ENCODE data around the gene B4GALT5.
A peak's percentile ranks its signal among the peaks of the same experiment; 100 is the strongest.
"Not testable (repeated sequence)": the region's sequence is repeated elsewhere in the genome, so short reads cannot be mapped to it uniquely, and the experiment has no call there.

B4GALT5 gene

DNA sequence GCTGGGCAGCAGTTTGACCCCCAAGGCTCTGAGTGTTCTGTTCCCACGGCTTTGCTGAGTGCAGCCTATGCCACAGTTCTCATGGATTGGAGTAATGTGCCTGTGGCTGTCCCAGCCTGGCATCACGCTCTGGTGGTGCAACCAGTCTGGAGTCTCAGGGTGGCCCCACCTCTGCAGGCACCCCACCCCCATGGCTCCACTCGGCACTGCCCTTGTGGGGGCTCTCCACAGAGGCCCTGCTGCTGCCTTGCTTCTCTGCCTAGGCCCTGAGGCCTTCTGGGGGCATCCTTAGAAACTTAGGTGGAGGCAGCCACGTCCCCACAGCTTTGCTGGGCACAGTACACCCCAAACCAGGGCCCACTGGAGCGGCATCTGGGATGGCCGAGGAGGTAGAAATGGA, 25.4 kb upstream of the B4GALT5 start:
- CTCF ChIA-PET, result no interaction called here
- POLR2A ChIA-PET, result no interaction called here
- H3K4me3 ChIP-seq (ENCODE audit: low read depth, low read length), result no peak overlapping the region
- DNase-seq (ENCODE audit: low read depth, low spot score), result no peak
- TF ChIP-seq, protein P1, sequence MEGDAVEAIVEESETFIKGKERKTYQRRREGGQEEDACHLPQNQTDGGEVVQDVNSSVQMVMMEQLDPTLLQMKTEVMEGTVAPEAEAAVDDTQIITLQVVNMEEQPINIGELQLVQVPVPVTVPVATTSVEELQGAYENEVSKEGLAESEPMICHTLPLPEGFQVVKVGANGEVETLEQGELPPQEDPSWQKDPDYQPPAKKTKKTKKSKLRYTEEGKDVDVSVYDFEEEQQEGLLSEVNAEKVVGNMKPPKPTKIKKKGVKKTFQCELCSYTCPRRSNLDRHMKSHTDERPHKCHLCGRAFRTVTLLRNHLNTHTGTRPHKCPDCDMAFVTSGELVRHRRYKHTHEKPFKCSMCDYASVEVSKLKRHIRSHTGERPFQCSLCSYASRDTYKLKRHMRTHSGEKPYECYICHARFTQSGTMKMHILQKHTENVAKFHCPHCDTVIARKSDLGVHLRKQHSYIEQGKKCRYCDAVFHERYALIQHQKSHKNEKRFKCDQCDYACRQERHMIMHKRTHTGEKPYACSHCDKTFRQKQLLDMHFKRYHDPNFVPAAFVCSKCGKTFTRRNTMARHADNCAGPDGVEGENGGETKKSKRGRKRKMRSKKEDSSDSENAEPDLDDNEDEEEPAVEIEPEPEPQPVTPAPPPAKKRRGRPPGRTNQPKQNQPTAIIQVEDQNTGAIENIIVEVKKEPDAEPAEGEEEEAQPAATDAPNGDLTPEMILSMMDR (IDR thresholded peaks at IDR 0.05; ENCODE audit: insufficient read depth, low read length, missing control alignments), result no peak

GRCh38 chr20:49737260-49737659, 23.6 kb upstream of the B4GALT5 start:
- CTCF ChIA-PET, result no interaction called here
- POLR2A ChIA-PET, result no interaction called here
- DNase-seq (ENCODE audit: low read depth, low spot score), result no peak

GRCh38 chr20:49729780-49730179, 16.1 kb upstream of the B4GALT5 start:
- peak; percentile 81 for DNase-seq (ENCODE audit: low read depth, low spot score)
- POLR2A ChIA-PET, result interaction anchor here (0.6 to 1.0 kb wide), 2 partner anchors 15 to 83 kb away, joined by 3 read pairs; partner anchors contain the start of gene SLC9A8
- TF ChIP-seq, protein P1 (IDR thresholded peaks at IDR 0.05; ENCODE audit: insufficient read depth, low read length, missing control alignments), result no peak
- no peak overlapping the region for H3K4me3 ChIP-seq (ENCODE audit: low read depth, low read length)
- CTCF ChIA-PET, result interaction anchor here (0.9 to 1.3 kb wide), 2 partner anchors 58 to 119 kb away, joined by 3 read pairs; no protein-coding TSS in a partner anchor

More at GRCh38 chr20:49737260-49737659, 23.6 kb upstream of the B4GALT5 start:
- no peak overlapping the region for H3K4me3 ChIP-seq (ENCODE audit: low read depth, low read length)
- TF ChIP-seq, protein P1 (IDR thresholded peaks at IDR 0.05; ENCODE audit: insufficient read depth, low read length, missing control alignments), result no peak

DNA sequence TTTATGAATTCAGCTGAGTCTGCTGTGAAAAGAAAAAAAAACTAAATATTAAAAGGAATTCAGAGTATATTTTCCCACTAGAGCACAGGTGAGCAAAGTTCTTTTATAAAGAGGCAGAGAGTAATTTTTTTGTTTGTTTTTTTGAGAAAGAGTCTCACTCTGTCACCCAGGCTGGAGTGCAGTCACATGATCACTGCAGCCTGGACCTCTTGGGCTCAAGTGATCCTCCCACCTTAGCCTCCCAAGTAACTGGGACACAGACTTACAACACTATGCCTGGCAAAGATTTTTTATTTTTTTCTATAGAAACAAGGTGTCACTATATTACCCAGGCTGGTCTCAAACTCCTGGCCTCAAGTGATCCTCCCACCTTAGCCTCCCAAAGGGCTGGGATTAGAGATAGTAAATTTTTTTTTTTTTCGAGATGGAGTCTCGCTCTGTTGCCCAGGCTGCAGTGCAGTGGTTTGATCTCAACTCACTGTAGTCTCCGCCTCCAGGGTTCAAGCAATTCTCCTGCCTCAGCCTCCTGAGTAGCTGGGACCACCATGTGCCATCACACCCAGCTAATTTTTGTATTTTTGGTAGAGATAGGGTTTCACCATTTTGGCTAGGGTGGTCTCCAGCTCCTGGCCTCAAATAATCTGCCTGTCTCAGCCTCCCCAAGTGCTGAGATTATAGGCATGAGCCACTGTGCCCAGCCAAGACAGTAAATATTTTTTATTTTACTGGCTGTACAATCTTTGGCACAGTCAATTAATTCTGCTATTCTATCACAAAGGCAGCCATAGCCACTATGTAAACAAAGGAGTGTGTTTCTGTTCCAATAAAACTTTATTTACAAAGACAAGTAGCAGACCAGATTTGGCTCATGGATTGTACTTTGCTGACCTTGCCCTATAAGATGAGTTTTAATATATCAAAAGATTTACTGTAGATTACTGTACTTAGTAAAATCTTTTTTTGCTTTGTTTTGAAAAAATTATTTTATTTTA, 14.5 kb upstream of the B4GALT5 start:
- POLR2A ChIA-PET, result no interaction called here
- TF ChIP-seq, protein P1 (IDR thresholded peaks at IDR 0.05; ENCODE audit: insufficient read depth, low read length, missing control alignments), result no peak
- CTCF ChIA-PET, result interaction anchor here (1.2 kb wide), 1 partner anchor 120 kb away, joined by 3 read pairs; no protein-coding TSS in a partner anchor
- H3K4me3 ChIP-seq (ENCODE audit: low read depth, low read length), result no peak overlapping the region
- no peak for DNase-seq (ENCODE audit: low read depth, low spot score)

DNA sequence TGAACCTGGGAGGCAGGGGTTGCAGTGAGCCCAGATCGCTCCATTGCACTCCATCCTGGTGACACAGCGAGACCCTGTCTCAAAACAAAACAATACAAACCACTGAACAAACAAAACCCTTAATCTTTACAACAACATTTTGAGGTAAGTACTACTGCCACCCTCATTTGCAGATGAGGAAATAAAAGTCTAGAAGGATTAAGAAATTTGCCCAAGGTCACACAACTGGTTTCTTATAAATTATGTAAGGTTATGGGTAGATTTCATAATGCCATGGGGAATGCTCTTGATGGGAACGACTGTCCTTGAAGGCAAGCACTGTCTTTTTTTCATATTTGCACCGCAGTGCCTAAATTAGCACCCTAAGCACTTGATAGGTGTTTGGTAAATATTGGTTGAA, 13.8 kb upstream of the B4GALT5 start:
- TF ChIP-seq, protein P1 (IDR thresholded peaks at IDR 0.05; ENCODE audit: insufficient read depth, low read length, missing control alignments), result no peak
- CTCF ChIA-PET, result interaction anchor here (1.2 kb wide), 1 partner anchor 119 kb away, joined by 3 read pairs; no protein-coding TSS in a partner anchor
- H3K4me3 ChIP-seq (ENCODE audit: low read depth, low read length), result no peak overlapping the region
- POLR2A ChIA-PET, result no interaction called here
- DNase-seq (ENCODE audit: low read depth, low spot score), result no peak

DNA sequence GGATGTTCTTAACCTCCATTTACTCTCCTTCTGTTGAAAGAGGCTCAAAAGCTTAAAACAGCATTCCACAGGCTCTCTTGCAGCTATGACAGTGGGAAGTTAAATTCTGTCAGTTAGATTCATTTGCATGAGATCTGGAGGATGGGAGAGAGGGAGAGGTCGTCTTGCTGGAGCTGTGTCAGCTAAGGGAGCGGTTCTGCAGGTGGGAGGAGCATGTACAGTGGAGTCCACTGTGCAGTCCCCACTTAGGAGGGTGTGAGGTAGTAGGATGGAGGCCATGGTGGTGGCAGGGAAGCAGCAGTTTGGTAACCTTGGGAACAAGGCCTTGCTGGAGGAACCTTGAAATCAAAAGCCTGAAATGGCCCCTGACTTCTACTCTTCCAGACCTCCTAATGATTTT, 12.0 kb upstream of the B4GALT5 start:
- POLR2A ChIA-PET, result no interaction called here
- no peak for DNase-seq (ENCODE audit: low read depth, low spot score)
- no peak overlapping the region for H3K4me3 ChIP-seq (ENCODE audit: low read depth, low read length)
- TF ChIP-seq, protein P1 (IDR thresholded peaks at IDR 0.05; ENCODE audit: insufficient read depth, low read length, missing control alignments), result no peak
- CTCF ChIA-PET, result interaction anchor here (0.7 kb wide), 1 partner anchor 90 kb away, joined by 3 read pairs; no protein-coding TSS in a partner anchor

DNA sequence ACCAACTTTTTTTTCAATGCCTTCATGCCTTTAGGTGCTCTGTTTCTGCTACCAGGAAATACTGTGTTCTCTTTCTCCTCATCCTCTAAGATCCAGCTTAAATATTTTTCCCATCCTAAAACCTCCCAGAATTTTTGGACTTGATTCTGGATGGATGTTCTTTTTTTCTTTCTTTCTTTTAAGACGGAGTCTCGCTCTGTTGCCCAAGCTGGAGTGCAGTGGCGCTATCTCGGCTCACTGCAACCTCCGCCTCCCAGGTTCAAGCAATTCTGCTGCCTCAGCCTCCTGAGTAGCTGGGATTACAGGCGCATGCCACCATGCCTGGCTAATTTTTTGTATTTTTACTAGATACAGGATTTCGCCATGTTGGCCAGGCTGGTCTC, 11.5 kb upstream of the B4GALT5 start:
- ChIA-PET CTCF (interaction anchor here (1.1 kb wide), 1 partner anchor 121 kb away, joined by 5 read pairs; no protein-coding TSS in a partner anchor), POLR2A (interaction anchor here (1.5 kb wide), 1 partner anchor 11 kb away, joined by 4 read pairs; no protein-coding TSS in a partner anchor)
- not testable (repeated sequence) for H3K4me3 ChIP-seq (ENCODE audit: low read depth, low read length); DNase-seq (ENCODE audit: low read depth, low spot score)
